Mesenchymal stem cell (in vitro differentiated cells and primary cell): Measurements from ENCODE around the gene ERVK3-1.

Experiments
- DNase-seq: peaks from one replicate; pipeline ENCODE4 v3.0.0-alpha.2; 2013
- H2AFZ ChIP-seq: one replicate; pipeline ENCODE4 v1.6.1; 2013; ENCODE audit warnings: low read depth, mild to moderate bottlenecking, control low read depth, inconsistent platforms, low read length, moderate library complexity
- H2AK5ac ChIP-seq: 2 replicates; pipeline ENCODE4 v1.6.1; 2013; ENCODE audit warnings: low read length, moderate library complexity, mild to moderate bottlenecking, inconsistent platforms; ENCODE audit not compliant: severe bottlenecking
- H2BK120ac ChIP-seq: one replicate; pipeline ENCODE4 v1.6.1; 2013; ENCODE audit warnings: low read depth, mild to moderate bottlenecking, inconsistent platforms, low read length, moderate library complexity
- H2BK12ac ChIP-seq, 2 experiments: one replicate each; pipeline ENCODE4 v1.6.1; 2013; ENCODE audit warnings: inconsistent platforms in 2 of 2, low read length in 2 of 2, mild to moderate bottlenecking in 2 of 2, moderate library complexity in 2 of 2, control low read depth in 1 of 2
- H2BK15ac ChIP-seq: one replicate; pipeline ENCODE4 v1.6.1; 2013; ENCODE audit warnings: mild to moderate bottlenecking, low read depth, inconsistent platforms; ENCODE audit not compliant: poor library complexity, severe bottlenecking
- H2BK5ac ChIP-seq: 2 replicates; pipeline ENCODE4 v1.6.1; 2013; ENCODE audit warnings: low read depth, mild to moderate bottlenecking, low read length, control low read depth, inconsistent platforms; ENCODE audit not compliant: poor library complexity, severe bottlenecking
- H3K14ac ChIP-seq, 2 experiments: one replicate each; pipeline ENCODE4 v1.6.1; 2013; ENCODE audit warnings: inconsistent platforms in 2 of 2, low read length in 2 of 2, control low read depth in 1 of 2, mild to moderate bottlenecking in 1 of 2, moderate library complexity in 1 of 2
- H3K18ac ChIP-seq, 2 experiments: one replicate each; pipeline ENCODE4 v1.6.1; 2013; ENCODE audit warnings: inconsistent platforms in 2 of 2, low read length in 2 of 2, control low read depth in 1 of 2, low read depth in 1 of 2, mild to moderate bottlenecking in 1 of 2
- H3K23ac ChIP-seq, 2 experiments: one replicate each; pipeline ENCODE4 v1.6.1; 2013; ENCODE audit warnings: inconsistent platforms in 2 of 2, low read length in 2 of 2, mild to moderate bottlenecking in 2 of 2, moderate library complexity in 2 of 2, control low read depth in 1 of 2
- H3K27ac ChIP-seq: 2 replicates; pipeline ENCODE4 v1.5.1; 2013; ENCODE audit warnings: mild to moderate bottlenecking, moderate library complexity, low read length, control low read depth, inconsistent platforms; ENCODE audit not compliant: poor library complexity, severe bottlenecking
- H3K27me3 ChIP-seq, 2 experiments: 2 replicates each; pipeline versions ENCODE4 v1.6.1 to v1.7.0; 2013; ENCODE audit warnings: low read length in 2 of 2, mild to moderate bottlenecking in 2 of 2, moderate library complexity in 2 of 2, control low read depth in 1 of 2, inconsistent platforms in 1 of 2; ENCODE audit not compliant: control insufficient read depth in 1 of 2, insufficient read depth in 1 of 2
- H3K36me3 ChIP-seq, 2 experiments: 2 replicates each; pipeline versions ENCODE4 v1.6.1 to v1.7.0; 2013; ENCODE audit warnings: low read length in 2 of 2, control low read depth in 1 of 2, inconsistent platforms in 1 of 2, low read depth in 1 of 2, mild to moderate bottlenecking in 1 of 2; ENCODE audit not compliant: insufficient read depth in 2 of 2, control insufficient read depth in 1 of 2
- H3K4ac ChIP-seq, 2 experiments: one replicate each; pipeline ENCODE4 v1.6.1; 2013; ENCODE audit warnings: inconsistent platforms in 2 of 2, low read length in 2 of 2, mild to moderate bottlenecking in 2 of 2, moderate library complexity in 2 of 2, control low read depth in 1 of 2, low read depth in 1 of 2
- H3K4me1 ChIP-seq: 2 replicates; pipeline ENCODE4 v1.6.1; 2013; ENCODE audit warnings: low read depth, low read length, control low read depth; ENCODE audit not compliant: control insufficient read depth, insufficient read depth
- H3K4me2 ChIP-seq: 2 replicates; pipeline ENCODE4 v1.6.1; 2013; ENCODE audit warnings: low read length, mild to moderate bottlenecking, inconsistent platforms; ENCODE audit not compliant: poor library complexity, severe bottlenecking
- H3K4me3 ChIP-seq, 2 experiments: 2 replicates each; pipeline versions ENCODE4 v1.5.1 to v1.7.0; 2013; ENCODE audit warnings: low read length in 2 of 2, mild to moderate bottlenecking in 2 of 2, control low read depth in 1 of 2, low read depth in 1 of 2; ENCODE audit not compliant: insufficient read depth in 1 of 2
- H3K79me1 ChIP-seq: replicated peaks from 2 replicates; pipeline ENCODE4 v1.6.1; 2013; ENCODE audit warnings: mild to moderate bottlenecking, control low read depth, low read length, inconsistent platforms; ENCODE audit not compliant: poor library complexity, severe bottlenecking
- H3K9ac ChIP-seq: 2 replicates; pipeline ENCODE4 v1.7.0; 2013; ENCODE audit warnings: mild to moderate bottlenecking, low read length, moderate library complexity
- H3K9me3 ChIP-seq: 2 replicates; pipeline ENCODE4 v1.7.0; 2013; ENCODE audit warnings: mild to moderate bottlenecking, low read length; ENCODE audit not compliant: control insufficient read depth
- H4K8ac ChIP-seq: one replicate; pipeline ENCODE4 v1.6.1; 2013; ENCODE audit warnings: inconsistent platforms, mild to moderate bottlenecking, low read length, moderate library complexity
- H4K91ac ChIP-seq: one replicate; pipeline ENCODE4 v1.6.1; 2013; ENCODE audit warnings: mild to moderate bottlenecking, low read length, inconsistent platforms
- WGBS: methylation state at CpG from one replicate; pipeline ENCODE4 v1.1.7; 2013; ENCODE audit warnings: mixed read lengths; 5-methylcytosine and 5-hydroxymethylcytosine counted together

The ERVK3-1 gene

GRCh38 chr19:58318297-58318696, 13.1 kb downstream of the ERVK3-1 start:
- Histone ChIP-seq H3K4me2 (no peak overlapping the region), H3K9ac (no peak overlapping the region), H2BK120ac (no peak overlapping the region), H3K27ac (no peak overlapping the region), H2BK12ac (no peak overlapping the region), H3K23ac (no peak overlapping the region), H3K4ac (no peak overlapping the region), H3K36me3 (peaks cover 34 to 58% of the 10 kb centered on the region in 2 experiments), H3K4me3 (no peak overlapping the region), H3K27me3 (no peaks in the 10 kb centered on the region), H3K4me1 (no peaks in the 10 kb centered on the region), H3K9me3 (no peaks in the 10 kb centered on the region), H2AK5ac (no peak overlapping the region), H2BK15ac (no peak overlapping the region), H4K91ac (no peak overlapping the region), H2AFZ (no peak overlapping the region), H3K18ac (no peak overlapping the region), H4K8ac (no peak overlapping the region), H2BK5ac (no peak overlapping the region), H3K14ac (no peak overlapping the region), H3K79me1 (peaks cover 32% of the 10 kb centered on the region)
- no peak for DNase-seq
- WGBS, result 94% methylated on average over 4 of the region's 4 CpGs

GRCh38 chr19:58319241-58319640, 14.1 kb downstream of the ERVK3-1 start:
- Histone ChIP-seq H4K91ac (no peak overlapping the region), H3K36me3 (peaks cover 31 to 50% of the 10 kb centered on the region in 2 experiments), H2BK120ac (no peak overlapping the region), H3K18ac (no peak overlapping the region), H2AFZ (no peak overlapping the region), H3K4me3 (no peak overlapping the region), H3K27me3 (no peaks in the 10 kb centered on the region), H2BK15ac (no peak overlapping the region), H2BK5ac (no peak overlapping the region), H3K4ac (no peak overlapping the region), H3K79me1 (peaks cover 35% of the 10 kb centered on the region), H3K4me1 (no peaks in the 10 kb centered on the region), H3K14ac (no peak overlapping the region), H2AK5ac (no peak overlapping the region), H3K4me2 (no peak overlapping the region), H3K9ac (no peak overlapping the region), H4K8ac (no peak overlapping the region), H3K27ac (no peak overlapping the region), H2BK12ac (no peak overlapping the region), H3K9me3 (no peaks in the 10 kb centered on the region), H3K23ac (no peak overlapping the region)
- no peak for DNase-seq
- WGBS, result 98% methylated on average over 10 of the region's 10 CpGs

- peaks cover 41% of the 10 kb centered on the region for H3K79me1 ChIP-seq
- H3K23ac ChIP-seq, result no peak overlapping the region
- H3K18ac ChIP-seq, result no peak overlapping the region
- peak overlapping the region; percentile 93 for H3K9ac ChIP-seq
- H3K4me3 ChIP-seq, result peak overlapping the region in 1 of 2 experiments; percentile 99
- H2BK5ac ChIP-seq, result no peak overlapping the region
- H2BK12ac ChIP-seq, result no peak overlapping the region
- H3K9me3 ChIP-seq, result no peaks in the 10 kb centered on the region
- H2BK15ac ChIP-seq, result no peak overlapping the region
- no peaks in the 10 kb centered on the region for H3K27me3 ChIP-seq
- H3K36me3 ChIP-seq, result peaks cover 5 to 25% of the 10 kb centered on the region in 2 experiments
- H2AFZ ChIP-seq, result no peak overlapping the region
- H4K8ac ChIP-seq, result no peak overlapping the region
- H4K91ac ChIP-seq, result no peak overlapping the region
- no peak overlapping the region for H3K4ac ChIP-seq
- no peak overlapping the region for H3K14ac ChIP-seq
- WGBS, result 82% methylated on average over 6 of the region's 6 CpGs
- H3K4me1 ChIP-seq, result peaks cover 21% of the 10 kb centered on the region
- peak overlapping the region; percentile 3 for H3K4me2 ChIP-seq
- peak; percentile 12 for DNase-seq
- H2AK5ac ChIP-seq, result no peak overlapping the region
- H2BK120ac ChIP-seq, result no peak overlapping the region
- no peak overlapping the region for H3K27ac ChIP-seq
Measured at GRCh38 chr19:58325311-58326022, 20.3 kb downstream of the ERVK3-1 start.

- Histone ChIP-seq H3K23ac (peak overlapping the region in 1 of 2 experiments; percentile 16), H2BK15ac (no peak overlapping the region), H2BK5ac (no peak overlapping the region), H2BK120ac (no peak overlapping the region), H2AK5ac (no peak overlapping the region), H3K4me2 (peak overlapping the region; percentile 93), H4K91ac (peak overlapping the region; percentile 80), H4K8ac (peak overlapping the region; percentile 80), H3K9ac (peak overlapping the region; percentile 93), H3K27me3 (no peaks in the 10 kb centered on the region), H3K4me1 (peaks cover 21% of the 10 kb centered on the region), H3K36me3 (peaks cover 5 to 21% of the 10 kb centered on the region in 2 experiments), H2BK12ac (peak overlapping the region; percentile 23 to 34), H3K4ac (peak overlapping the region; percentile 62 to 78), H3K79me1 (peaks cover 38% of the 10 kb centered on the region), H3K4me3 (peak overlapping the region; percentile 97 to 99), H3K18ac (peak overlapping the region in 1 of 2 experiments; percentile 83), H3K14ac (peak overlapping the region in 1 of 2 experiments; percentile 91), H3K9me3 (no peaks in the 10 kb centered on the region), H3K27ac (no peak overlapping the region), H2AFZ (peak overlapping the region; percentile 78)
- WGBS, result 4% methylated on average over 9 of the region's 9 CpGs
- no peak for DNase-seq
Measured at GRCh38 chr19:58326501-58326913, 21.3 kb downstream of the ERVK3-1 start.
